Upper lobe of left lung (tissue), 4 donors: Measurements from ENCODE around the gene HLA-G.

Source experiments
- CTCF ChIP-seq, 6 experiments: fragments of 450-650 bp in 4 of 6; fragments of 200-600 bp in 2 of 6; sonication (generic) in 2 of 6; IDR thresholded peaks; one replicate each; pipeline ENCODE4 v1.5.1; 2016 to 2019; ENCODE audit warnings: antibody characterized with exemption in 6 of 6
- EP300 ChIP-seq, 4 donors: sonication (generic); formaldehyde crosslinking; IDR thresholded peaks; one replicate each; pipeline ENCODE4 v1.5.1; 2017; ENCODE audit warnings: antibody characterized with exemption in 4 of 4, control low read depth in 2 of 4
- POLR2A ChIP-seq, 4 donors: fragments of 450-650 bp; IDR thresholded peaks; one replicate each; pipeline ENCODE4 v1.5.1; 2016 to 2017; ENCODE audit warnings: antibody characterized with exemption in 4 of 4, mild to moderate bottlenecking in 2 of 4

GRCh38 chr6:29813066-29813465 lies 14.6 kb upstream of the HLA-G start:
- TF ChIP-seq CTCF (IDR thresholded peaks at IDR 0.05) (no peak), POLR2A (IDR thresholded peaks at IDR 0.05) (no peak), EP300 (IDR thresholded peaks at IDR 0.05) (no peak)
